Jurkat, Clone E6-1 (cell line): ENCODE data around the gene MTMR12.
"Not testable (repeated sequence)": the region's sequence is repeated elsewhere in the genome, so short reads cannot be mapped to it uniquely, and the experiment has no call there.

Experiments
- DNase-seq: peaks from one replicate; pipeline ENCODE4 v3.0.0-alpha.2; 2011; ENCODE audit warnings: low read depth, low spot score
- H3K4me3 ChIP-seq: 2 replicates; pipeline ENCODE4 v1.5.1; 2011; ENCODE audit warnings: mild to moderate bottlenecking, low read length, control low read depth, moderate library complexity

MTMR12 gene

DNA sequence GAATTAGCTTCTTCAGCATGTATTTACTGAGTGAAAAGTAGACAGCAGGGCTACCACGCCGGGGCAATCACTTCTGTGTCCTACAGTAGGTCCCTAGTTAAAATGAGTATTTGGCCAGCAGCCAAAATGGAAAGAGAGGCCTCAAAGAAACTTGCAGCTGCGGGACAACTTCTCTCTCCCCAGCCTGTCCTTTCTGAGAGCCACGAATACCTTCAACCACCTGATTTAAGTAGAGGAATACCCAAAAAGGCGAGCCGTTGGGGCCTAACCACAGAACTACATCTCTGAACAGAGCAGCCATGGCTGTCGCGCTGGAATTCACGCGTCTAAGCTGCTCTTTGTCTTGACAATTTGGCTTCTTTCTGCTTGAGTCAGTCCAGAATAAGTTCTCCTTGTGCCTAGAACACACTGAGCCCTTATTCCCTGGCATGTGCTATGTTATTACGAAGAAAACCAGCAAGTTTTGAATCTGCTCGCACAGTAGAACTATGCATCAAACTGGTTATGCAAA is 94.8 kb downstream of the MTMR12 start:
- DNase-seq = peak; percentile 35
- H3K4me3 ChIP-seq = no peak overlapping the region

DNA sequence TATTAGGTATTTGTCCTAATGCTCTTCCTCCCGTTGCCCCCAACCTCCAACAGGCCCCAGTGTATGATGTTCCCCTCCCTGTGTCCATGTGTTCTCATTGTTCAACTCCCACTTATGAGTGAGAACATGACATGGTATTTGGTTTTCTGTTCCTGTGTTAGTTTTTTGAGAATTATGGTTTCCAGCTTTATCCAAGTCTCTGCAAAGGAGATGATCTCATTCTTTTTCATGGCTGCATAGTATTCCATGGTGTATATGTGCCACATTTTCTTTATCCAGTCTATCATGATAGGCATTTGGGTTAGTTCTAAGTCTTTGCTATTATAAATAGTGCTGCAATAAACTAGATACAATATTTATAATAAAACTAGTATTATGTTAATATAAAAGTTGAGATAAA is 98.4 kb downstream of the MTMR12 start:
- not testable (repeated sequence) for H3K4me3 ChIP-seq, DNase-seq

DNA sequence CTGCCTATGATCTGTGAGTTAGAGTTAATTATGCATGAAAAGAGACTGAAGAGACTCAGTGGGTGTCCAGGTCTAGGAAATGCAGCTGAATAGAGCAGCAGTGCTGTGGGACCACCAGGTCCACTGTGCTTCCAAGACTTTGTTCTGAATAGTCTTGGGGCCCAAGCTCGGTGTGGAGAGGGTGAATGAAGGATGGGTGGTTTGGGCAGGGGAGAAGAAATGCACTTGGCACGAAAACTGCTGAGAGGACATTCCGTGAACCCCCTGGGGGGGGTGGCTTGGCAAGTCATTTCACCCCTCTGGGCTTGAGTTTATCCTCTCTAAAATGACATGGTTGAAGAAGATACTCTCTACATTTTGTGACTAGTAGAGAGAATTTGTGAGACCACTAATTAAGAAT is 102.6 kb downstream of the MTMR12 start:
- DNase-seq = no peak
- no peak overlapping the region for H3K4me3 ChIP-seq

DNA sequence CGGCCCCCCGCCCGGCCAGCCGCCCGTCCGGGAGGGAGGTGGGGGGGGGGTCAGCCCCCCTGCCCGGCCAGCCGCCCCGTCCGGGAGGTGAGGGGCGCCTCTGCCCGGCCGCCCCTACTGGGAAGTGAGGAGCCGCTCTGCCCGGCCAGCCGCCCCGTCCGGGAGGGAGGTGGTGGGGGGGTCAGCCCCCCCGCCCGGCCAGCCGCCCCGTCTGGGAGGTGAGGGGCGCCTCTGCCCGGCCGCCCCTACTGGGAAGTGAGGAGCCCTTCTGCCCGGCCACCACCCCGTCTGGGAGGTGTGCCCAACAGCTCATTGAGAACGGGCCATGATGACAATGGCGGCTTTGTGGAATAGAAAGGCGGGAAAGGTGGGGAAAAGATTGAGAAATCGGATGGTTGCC is 103.9 kb downstream of the MTMR12 start:
- DNase-seq, H3K4me3 ChIP-seq: not testable (repeated sequence)

DNA sequence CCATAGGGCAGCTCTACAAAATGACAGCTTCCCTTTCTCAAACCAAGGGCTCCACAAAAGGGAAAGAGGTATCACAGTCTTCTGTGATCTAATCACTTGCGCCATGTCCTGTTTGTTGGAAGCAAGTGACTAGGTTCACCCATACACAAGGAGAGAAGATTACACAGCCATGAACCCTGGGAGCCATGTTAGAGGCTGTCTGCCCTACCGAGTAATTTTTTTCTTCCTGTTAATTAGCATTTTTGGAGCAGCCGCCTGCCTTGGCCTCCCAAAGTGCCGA is 105.4 kb downstream of the MTMR12 start:
- DNase-seq = no peak
- no peak overlapping the region for H3K4me3 ChIP-seq

DNA sequence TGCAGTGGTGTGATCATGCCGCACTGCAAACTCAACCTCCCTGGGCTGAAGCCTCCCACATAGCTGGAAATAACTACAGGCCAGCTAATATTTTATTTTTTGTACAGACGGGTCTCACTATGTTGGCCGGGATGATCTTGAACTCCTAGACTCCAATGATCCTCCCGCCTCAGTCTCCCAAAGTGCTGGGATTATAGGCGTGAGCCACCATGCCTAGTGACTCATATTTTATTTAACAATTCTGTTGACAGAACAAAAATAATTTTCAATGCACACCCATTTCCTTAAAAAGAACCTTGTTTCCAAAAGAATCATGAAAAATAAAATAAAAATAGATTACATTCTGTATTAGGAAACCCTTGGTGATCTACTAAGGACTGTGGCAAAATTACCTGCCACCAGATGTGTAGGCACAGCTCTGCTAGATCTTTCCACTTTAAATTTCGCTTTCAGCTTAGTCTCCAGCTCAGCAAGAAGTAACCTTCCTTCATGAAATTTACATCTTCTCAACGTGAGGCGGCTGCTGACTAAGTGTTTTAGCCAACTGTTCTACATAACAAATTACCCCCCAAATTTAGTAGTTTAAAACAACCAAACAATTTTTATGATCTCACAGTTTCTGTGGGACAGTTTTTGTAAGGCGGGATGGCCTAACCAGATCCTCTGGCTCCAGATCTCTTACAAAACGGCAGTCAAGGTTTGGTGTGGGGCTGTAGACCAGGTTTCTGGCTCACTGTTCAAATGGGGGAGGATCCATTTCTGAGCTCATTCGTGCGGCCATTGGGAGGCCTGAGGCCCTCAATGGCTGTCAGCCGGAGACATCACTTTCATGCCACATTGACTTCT is 106.0 kb downstream of the MTMR12 start:
- no peak overlapping the region for H3K4me3 ChIP-seq
- DNase-seq = no peak

DNA sequence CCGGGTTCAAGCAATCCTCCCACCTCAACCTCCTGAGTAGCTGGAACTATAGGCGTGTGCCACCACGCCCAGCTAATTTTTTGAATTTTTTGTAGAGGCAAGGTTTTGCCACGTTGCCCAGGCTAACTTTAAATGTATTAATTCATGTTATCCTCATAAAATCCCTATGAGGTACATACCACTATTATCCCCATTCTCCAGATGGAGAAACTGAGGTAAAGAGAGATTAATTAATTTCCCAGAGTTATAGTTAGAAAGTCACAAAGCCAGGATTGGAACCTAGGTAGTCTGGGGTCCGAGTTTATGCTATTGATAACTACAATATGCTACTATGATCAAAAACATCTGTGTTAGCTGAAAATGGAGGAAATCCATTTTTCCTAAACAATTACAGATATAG is 106.7 kb downstream of the MTMR12 start:
- DNase-seq = no peak
- H3K4me3 ChIP-seq = no peak overlapping the region

DNA sequence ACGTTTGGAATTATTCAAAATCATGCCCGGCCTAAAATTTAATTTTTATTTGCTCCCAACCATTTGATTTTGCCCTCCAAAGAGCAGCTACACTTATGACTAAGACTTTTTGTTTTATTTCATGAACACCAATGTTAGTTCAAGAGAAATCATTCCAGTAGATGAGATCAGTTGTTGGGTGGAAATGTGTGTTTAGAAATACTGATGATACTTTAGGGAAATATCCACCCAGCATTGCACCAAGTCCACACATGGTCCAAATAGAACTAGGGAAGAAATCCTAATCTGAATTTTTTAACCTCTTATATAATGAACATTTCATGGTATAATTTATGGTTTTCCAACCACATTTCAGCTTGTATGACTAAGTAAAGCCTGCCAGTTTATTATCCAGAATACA is 110.3 kb downstream of the MTMR12 start:
- DNase-seq = no peak

GRCh38 chr5:32201122-32201753 is 111.5 kb downstream of the MTMR12 start:
- no peak for DNase-seq
- H3K4me3 ChIP-seq = no peak overlapping the region

More for the DNA sequence above, 110.3 kb downstream of the MTMR12 start:
- no peak overlapping the region for H3K4me3 ChIP-seq

DNA sequence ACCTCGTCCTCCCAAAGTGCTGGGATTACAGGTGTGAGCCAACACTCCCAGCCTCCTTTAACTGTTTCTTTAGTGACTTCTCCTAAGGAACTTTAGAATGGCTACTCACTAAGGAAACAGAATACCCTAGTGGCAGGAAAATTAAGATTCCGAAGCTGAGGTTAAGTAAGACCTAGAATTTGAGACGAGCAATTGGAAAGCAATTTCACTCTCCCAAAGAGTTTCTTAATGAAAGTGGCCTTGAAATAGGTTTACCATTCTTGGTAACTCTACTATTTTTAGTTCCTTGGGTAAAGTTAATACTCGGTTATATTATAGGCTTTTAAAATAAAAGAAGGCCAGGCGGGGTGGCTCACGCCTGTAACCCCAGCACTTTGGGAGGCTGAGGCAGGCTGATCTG is 115.7 kb downstream of the MTMR12 start:
- no peak overlapping the region for H3K4me3 ChIP-seq
- DNase-seq = no peak

- no peak for DNase-seq
- H3K4me3 ChIP-seq = no peak overlapping the region
Observed at GRCh38 chr5:32195265-32195664, 117.5 kb downstream of the MTMR12 start.

GRCh38 chr5:32193591-32193990 is 119.1 kb downstream of the MTMR12 start:
- DNase-seq = no peak
- H3K4me3 ChIP-seq = no peak overlapping the region

DNA sequence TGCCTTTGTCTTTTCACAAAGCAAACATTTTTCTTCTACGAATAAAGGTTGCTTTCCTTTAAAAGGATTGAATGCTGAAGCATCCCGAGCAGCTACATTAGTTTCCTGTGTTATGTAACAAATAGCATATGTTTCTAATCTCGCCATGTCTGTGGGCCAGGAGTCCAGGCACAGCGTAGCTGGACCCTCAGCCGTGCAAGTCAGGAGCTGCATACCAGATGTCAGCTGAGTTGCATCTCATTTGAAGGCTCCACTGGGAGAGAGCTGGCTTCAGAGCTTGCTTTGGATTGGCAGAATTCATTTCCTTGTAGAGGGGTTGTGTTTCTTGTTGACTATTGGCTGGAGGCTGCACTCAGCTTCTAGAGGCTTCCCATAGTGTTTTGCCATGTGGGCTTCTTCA is 122.6 kb downstream of the MTMR12 start:
- H3K4me3 ChIP-seq = no peak overlapping the region
- no peak for DNase-seq

GRCh38 chr5:32187675-32188074 is 125.1 kb downstream of the MTMR12 start:
- DNase-seq = no peak
- no peak overlapping the region for H3K4me3 ChIP-seq

DNA sequence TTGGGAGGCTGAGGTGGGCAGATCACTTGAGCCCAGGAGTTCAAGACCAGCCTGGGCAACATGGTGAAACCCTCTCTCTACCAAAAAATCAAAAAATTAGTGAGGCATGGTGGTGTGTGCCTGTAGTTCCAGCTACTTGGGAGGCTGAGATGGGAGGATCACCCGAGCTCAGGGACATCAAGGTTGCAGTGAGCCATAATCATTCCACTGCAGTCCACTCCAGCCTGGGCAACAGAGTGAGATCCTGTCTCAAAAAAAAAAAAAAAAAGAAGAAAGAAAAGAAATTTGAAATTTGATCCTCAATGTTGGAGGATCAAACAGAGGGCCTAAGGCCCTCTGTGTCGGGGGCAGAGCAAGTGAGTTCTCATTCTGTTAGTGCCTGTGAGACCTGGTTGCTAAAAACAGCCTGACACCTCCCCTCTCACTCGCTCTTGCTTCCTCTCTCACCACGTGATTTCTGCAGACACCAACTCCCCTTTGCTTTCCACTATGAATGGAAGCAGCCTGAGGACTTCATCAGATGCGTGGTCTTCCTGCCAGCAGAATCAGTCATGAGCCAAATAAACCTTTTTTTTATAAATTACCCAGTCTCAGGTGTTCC is 130.2 kb downstream of the MTMR12 start:
- no peak overlapping the region for H3K4me3 ChIP-seq
- DNase-seq = no peak
